Ishikawa (cell line): Measurements from ENCODE around the gene LSAMP.

Source experiments
- CEBPB ChIP-seq: IDR thresholded peaks from 2 replicates; pipeline ENCODE4 v1.6.1; 2012
- CREB1 ChIP-seq: IDR thresholded peaks from 2 replicates; pipeline ENCODE4 v1.6.1; 2012; ENCODE audit warnings: low read depth
- EGR1 ChIP-seq: IDR thresholded peaks from 2 replicates; pipeline ENCODE4 v1.6.1; 2012
- EP300 ChIP-seq: IDR thresholded peaks from 2 replicates; pipeline ENCODE4 v1.6.1; 2012; ENCODE audit warnings: borderline replicate concordance
- FOXM1 ChIP-seq: IDR thresholded peaks from 2 replicates; pipeline ENCODE4 v1.6.1; 2012; ENCODE audit warnings: low read depth, borderline replicate concordance
- MAX ChIP-seq: IDR thresholded peaks from 2 replicates; pipeline ENCODE4 v1.6.1; 2012
- NFIC ChIP-seq: IDR thresholded peaks from 2 replicates; pipeline ENCODE4 v1.6.1; 2012
- RAD21 ChIP-seq: IDR thresholded peaks from 2 replicates; pipeline ENCODE4 v1.6.1; 2012; ENCODE audit warnings: low read depth
- REST ChIP-seq: IDR thresholded peaks from 2 replicates; pipeline ENCODE4 v1.6.1; 2012; ENCODE audit warnings: low read depth, mild to moderate bottlenecking
- TAF1 ChIP-seq: IDR thresholded peaks from 2 replicates; pipeline ENCODE4 v1.6.1; 2012; ENCODE audit warnings: low read depth, mild to moderate bottlenecking
- TCF12 ChIP-seq: IDR thresholded peaks from 2 replicates; pipeline ENCODE4 v1.6.1; 2012; ENCODE audit warnings: low read depth
- TEAD4 ChIP-seq: IDR thresholded peaks from 2 replicates; pipeline ENCODE4 v1.6.1; 2012
- USF1 ChIP-seq: IDR thresholded peaks from 2 replicates; pipeline ENCODE4 v1.6.1; 2012
- YY1 ChIP-seq: IDR thresholded peaks from 2 replicates; pipeline ENCODE4 v1.6.1; 2012; ENCODE audit warnings: low read depth
- ZBTB7A ChIP-seq: IDR thresholded peaks from 2 replicates; pipeline ENCODE4 v1.6.1; 2012; ENCODE audit warnings: low read depth

The LSAMP gene

GRCh38 chr3:116408473-116408872, 36.8 kb downstream of the LSAMP start:
- TF ChIP-seq TCF12 (no peak), EP300 (no peak), NFIC (no peak), USF1 (no peak), TEAD4 (no peak), FOXM1 (no peak), MAX (no peak), CREB1 (no peak), ZBTB7A (no peak), RAD21 (no peak), YY1 (no peak), CEBPB (no peak), TAF1 (no peak), REST (no peak)

- no peak for TF ChIP-seq USF1
- TF ChIP-seq CREB1 = no peak
These were observed 40.1 kb downstream of the LSAMP start for GRCh38 chr3:116405231-116405630.

- no peak for TF ChIP-seq NFIC
- no peak for TF ChIP-seq CREB1
- no peak for TF ChIP-seq REST
- TF ChIP-seq TCF12 = no peak
- no peak for TF ChIP-seq MAX
- no peak for TF ChIP-seq USF1
- TF ChIP-seq TEAD4 = no peak
- TF ChIP-seq FOXM1 = no peak
- TF ChIP-seq CEBPB = no peak
- no peak for TF ChIP-seq YY1
These were observed 45.5 kb downstream of the LSAMP start for GRCh38 chr3:116399701-116400226.

GRCh38 chr3:116394365-116394764, 50.9 kb downstream of the LSAMP start:
- TF ChIP-seq ZBTB7A (no peak), CREB1 (no peak)

GRCh38 chr3:116393199-116393598, 52.1 kb downstream of the LSAMP start:
- TF ChIP-seq TEAD4 (no peak), TCF12 (no peak), RAD21 (no peak), CEBPB (no peak), YY1 (no peak), EP300 (no peak), MAX (no peak), USF1 (no peak), CREB1 (no peak), REST (no peak), EGR1 (no peak), FOXM1 (no peak)
